C4-2B (cell line): ENCODE measurements around the gene GCLC.

Source experiments
- CTCF ChIP-seq: fragments of 450-650 bp; conservative IDR thresholded peaks from 2 replicates; pipeline ENCODE4 v1.5.1; 2017; ENCODE audit warnings: mild to moderate bottlenecking
- ZFX ChIP-seq: fragments of 450-650 bp; IDR thresholded peaks from 2 replicates; pipeline ENCODE4 v1.6.1; 2017

GRCh38 chr6:53543359-53544216 is 1.3 kb downstream of the GCLC start:
- no peak for TF ChIP-seq CTCF
- TF ChIP-seq ZFX: no peak
